SJCRH30 (cell line): ENCODE measurements around the gene ME3. TPM values are rescaled to one million over a fixed set of nuclear protein-coding genes. Genes with fewer than 3 reads are reported as not detected.
"Not testable (repeated sequence)": the region's sequence is repeated elsewhere in the genome, so short reads cannot be mapped to it uniquely, and the experiment has no call there.

Source experiments
- DNase-seq, 2 experiments: peaks; one replicate each; pipeline ENCODE4 v3.0.0-alpha.2; 2015 to 2020
- H3K27ac ChIP-seq: fragments of 250-450 bp; sonication (Bioruptor Pico); 2 replicates; pipeline ENCODE4 v1.5.1; 2020; ENCODE audit warnings: mild to moderate bottlenecking, moderate library complexity
- H3K27me3 ChIP-seq: fragments of 250-450 bp; sonication (Bioruptor Pico); 2 replicates; pipeline ENCODE4 v1.5.1; 2020; ENCODE audit warnings: mild to moderate bottlenecking, moderate library complexity
- H3K36me3 ChIP-seq: fragments of 250-450 bp; sonication (Bioruptor Pico); 2 replicates; pipeline ENCODE4 v1.5.1; 2020; ENCODE audit warnings: mild to moderate bottlenecking, moderate library complexity
- H3K4me1 ChIP-seq: fragments of 250-450 bp; sonication (Bioruptor Pico); 2 replicates; pipeline ENCODE4 v1.5.1; 2020; ENCODE audit warnings: mild to moderate bottlenecking, moderate library complexity
- H3K4me3 ChIP-seq: fragments of 250-450 bp; sonication (Bioruptor Pico); 2 replicates; pipeline ENCODE4 v1.5.1; 2020; ENCODE audit warnings: mild to moderate bottlenecking, moderate library complexity
- H3K9me3 ChIP-seq: fragments of 250-450 bp; sonication (Bioruptor Pico); replicated peaks from 2 replicates; pipeline ENCODE4 v1.5.1; 2020; ENCODE audit warnings: mild to moderate bottlenecking, moderate library complexity
- total RNA-seq: library from RNA; depleted of rRNA; stranded (reverse); fragments of >200 nt; shearing (Covaris generic); gene quantifications from 2 replicates; pipeline ENCODE4 v1.2.3, GENCODE V29; 2014

The ME3 gene
- total RNA-seq, 1 experiment from 2014 or later, result not detected

DNA sequence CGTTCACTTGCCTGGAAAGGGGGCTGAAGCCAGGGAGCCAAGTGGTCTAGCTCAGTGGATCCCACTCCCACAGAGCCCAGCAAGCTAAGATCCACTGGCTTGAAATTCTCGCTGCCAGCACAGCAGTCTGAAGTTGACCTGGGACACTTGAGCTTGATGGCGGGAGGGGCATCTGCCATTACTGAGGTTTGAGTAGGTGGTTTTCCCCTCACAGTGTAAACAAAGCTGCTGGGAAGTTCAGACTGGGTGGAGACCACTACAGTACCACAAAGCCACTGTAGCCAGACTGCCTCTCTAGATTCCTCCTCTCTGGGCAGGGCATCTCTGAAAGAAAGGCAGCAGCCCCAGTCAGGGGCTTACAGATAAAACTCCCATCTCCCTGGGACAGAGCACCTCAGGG lies 131.1 kb downstream of the ME3 start:
- not testable (repeated sequence) for H3K27ac ChIP-seq, DNase-seq, H3K4me1 ChIP-seq, H3K36me3 ChIP-seq, H3K27me3 ChIP-seq, H3K4me3 ChIP-seq, H3K9me3 ChIP-seq

DNA sequence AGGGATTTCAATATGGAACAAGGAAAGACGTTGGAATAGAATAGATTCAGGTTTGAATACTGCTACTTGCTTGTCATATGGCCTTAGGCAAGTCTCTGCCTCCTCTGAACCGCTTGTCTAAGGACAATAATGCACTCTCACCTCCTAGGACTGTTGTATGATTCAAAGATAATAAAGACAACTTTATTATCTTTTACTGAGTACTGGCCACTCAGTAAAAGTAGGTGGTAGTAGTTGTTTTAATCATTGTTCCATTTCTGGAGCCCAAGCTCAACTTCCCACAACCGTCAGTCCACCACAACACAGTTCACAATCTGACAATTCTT lies 134.2 kb downstream of the ME3 start:
- H3K36me3 ChIP-seq, result no peaks in the 10 kb centered on the region
- H3K27me3 ChIP-seq, result no peaks in the 10 kb centered on the region
- no peak for DNase-seq
- H3K9me3 ChIP-seq, result no peaks in the 10 kb centered on the region
- no peak overlapping the region for H3K27ac ChIP-seq
- H3K4me1 ChIP-seq, result no peaks in the 10 kb centered on the region
- no peak overlapping the region for H3K4me3 ChIP-seq

DNA sequence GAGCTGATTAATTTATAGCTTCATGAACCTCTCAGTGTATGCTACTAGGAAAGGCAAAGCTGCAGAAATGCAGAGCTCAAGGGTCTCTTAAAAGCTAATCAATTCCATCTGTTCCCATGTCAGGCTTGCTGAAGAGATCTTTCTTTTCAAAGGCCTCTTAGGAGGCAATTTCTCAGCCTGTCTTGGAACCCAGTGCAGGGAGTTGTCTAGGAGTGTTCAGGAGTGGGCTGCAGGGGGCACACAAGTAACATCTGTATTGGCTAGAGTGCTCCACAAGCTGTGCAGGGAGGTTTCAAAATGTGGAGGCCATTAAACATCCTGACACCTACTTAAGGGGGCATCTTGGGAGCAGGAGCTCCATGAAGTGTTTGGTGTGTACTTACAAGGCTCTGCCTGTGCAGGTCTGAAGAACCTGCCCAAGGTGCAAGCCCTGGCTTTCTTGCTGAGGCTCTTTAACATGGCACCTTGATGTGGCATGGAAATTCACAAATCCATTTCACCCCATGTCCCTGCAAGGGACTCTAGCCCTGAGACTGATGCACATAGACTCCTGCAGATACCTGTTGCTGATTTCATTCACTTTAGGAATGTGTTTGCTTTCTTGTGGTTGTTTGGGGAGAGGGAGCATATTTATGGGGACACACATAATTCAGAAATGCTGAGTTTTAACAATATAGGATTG lies 134.7 kb downstream of the ME3 start:
- Histone ChIP-seq H3K36me3 (no peaks in the 10 kb centered on the region), H3K4me3 (no peak overlapping the region), H3K27me3 (no peaks in the 10 kb centered on the region), H3K4me1 (no peaks in the 10 kb centered on the region), H3K27ac (no peak overlapping the region), H3K9me3 (no peaks in the 10 kb centered on the region)
- no peak for DNase-seq

DNA sequence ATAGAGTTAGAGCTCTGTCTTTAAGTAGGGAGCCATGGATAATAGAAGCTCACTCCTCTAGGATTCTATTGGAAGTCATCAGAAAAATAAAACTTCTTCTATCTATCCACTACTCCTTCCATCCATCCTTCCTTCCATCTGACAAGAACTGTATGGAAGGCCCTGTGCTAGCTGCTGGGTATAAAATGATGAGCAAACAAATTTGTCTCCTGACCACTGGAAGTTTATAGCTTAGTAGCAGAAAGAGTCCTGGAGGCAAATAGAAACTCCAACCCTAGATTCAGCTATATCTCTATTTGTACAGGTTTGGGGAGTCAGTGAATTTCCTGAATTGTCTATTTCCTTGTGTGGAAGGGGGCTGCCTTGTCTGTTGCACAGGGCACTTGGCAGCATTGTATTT lies 136.6 kb downstream of the ME3 start:
- H3K9me3 ChIP-seq, result no peaks in the 10 kb centered on the region
- no peaks in the 10 kb centered on the region for H3K36me3 ChIP-seq
- no peak overlapping the region for H3K4me3 ChIP-seq
- no peaks in the 10 kb centered on the region for H3K27me3 ChIP-seq
- no peaks in the 10 kb centered on the region for H3K4me1 ChIP-seq
- no peak for DNase-seq
- no peak overlapping the region for H3K27ac ChIP-seq

DNA sequence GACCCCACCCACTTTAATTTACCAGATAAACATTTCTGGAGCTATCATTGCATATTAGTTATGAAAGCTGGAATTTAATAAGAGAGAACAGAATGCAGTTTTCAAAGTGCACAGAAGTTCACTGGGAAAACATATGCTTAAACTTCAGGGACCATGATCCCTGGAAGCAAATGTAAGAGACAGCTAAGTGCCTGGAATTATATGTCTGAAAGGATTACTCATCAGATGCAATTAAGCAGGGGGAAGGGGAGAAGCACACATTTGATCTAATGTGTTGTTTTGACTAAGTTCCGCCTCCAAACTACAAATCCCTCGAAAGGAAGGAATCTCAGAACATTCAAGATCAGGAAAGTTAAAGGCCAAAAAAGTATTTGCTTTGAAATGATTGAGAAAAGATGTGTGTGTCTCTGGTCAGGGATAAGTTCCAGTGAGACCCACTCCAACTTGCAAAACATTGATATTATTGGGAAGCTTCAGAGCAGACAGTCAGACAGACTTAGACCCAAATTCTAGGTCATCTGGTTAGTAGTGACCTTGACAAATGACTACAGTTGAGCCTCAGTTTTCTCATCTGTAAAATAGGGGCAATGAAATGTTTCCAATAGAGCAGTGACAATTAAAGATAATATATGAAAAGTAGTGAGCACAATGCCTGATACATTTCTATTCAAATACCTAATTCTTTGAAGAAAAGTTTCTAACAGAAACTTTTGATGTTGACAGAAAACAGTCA lies 147.6 kb downstream of the ME3 start:
- Histone ChIP-seq H3K27me3 (no peaks in the 10 kb centered on the region), H3K27ac (peak overlapping the region; percentile 5; the same call in 1 of the 2 replicates), H3K36me3 (no peaks in the 10 kb centered on the region), H3K9me3 (no peaks in the 10 kb centered on the region), H3K4me1 (peaks cover 19% of the 10 kb centered on the region), H3K4me3 (no peak overlapping the region)
- DNase-seq, result peak in 1 of 2 experiments; percentile 15

DNA sequence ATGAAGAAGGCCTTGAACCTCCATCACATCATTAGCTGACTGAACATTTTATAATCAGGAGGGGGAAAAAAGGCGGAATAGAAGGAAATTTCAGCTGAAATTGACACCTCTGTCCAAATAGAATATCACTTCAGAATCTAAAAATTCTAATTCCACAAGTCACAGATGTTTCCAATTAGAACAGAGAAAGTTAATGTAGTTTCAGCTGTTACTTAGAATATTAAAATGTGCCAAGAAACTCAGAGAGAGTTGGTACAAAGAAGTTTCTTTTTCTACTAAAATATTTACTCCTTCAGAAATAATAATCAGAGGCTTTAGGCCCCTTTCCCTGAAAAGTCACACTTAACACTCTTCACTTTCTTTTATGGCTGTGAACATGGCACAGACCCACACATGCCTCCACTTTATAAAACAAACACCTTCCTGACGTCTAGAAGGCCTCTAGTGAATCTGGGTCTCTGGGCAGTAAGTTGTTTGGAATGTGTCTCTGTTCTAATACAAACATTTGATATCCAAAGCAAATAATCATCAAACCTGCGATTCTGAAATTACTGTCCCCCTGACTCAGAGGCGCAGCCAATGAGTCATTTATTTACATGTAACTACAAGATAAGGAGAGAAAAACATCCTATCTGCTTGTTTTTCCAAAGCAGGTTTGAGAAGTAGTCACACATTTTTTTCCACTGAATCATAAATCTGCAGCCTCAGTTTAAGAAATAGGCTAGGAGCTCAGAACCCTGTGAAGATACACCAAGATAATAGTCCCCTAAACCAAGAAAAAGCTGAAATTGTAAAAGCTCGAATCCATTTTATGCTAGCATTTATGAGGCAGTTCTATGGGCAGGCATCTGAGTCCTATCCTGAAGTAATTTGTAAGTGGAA lies 148.4 kb downstream of the ME3 start:
- DNase-seq, result peak in 1 of 2 experiments; percentile 18
- Histone ChIP-seq H3K27ac (peak overlapping the region; percentile 5; the same call in 1 of the 2 replicates), H3K27me3 (no peaks in the 10 kb centered on the region), H3K36me3 (no peaks in the 10 kb centered on the region), H3K4me1 (peaks cover 19% of the 10 kb centered on the region), H3K9me3 (no peaks in the 10 kb centered on the region), H3K4me3 (no peak overlapping the region)

DNA sequence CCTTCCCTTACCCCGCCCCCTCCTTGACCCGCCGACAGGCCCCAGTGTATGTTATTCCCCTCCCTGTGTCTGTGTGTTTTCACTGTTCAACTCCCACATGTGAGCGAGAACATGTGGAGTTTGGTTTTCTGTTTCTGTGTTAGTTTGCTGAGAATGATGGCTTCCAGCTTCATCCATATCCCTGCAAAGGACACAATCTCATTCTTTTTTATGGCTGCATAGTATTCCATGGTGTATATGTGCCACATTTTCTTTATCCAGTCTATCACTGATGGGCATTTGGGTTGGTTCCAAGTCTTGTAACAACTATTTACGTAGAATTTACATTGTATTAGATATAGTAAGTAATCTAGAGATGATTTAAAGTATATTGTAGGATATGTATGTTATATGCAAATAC lies 149.9 kb downstream of the ME3 start:
- not testable (repeated sequence) for H3K27me3 ChIP-seq, H3K36me3 ChIP-seq, H3K9me3 ChIP-seq, DNase-seq, H3K27ac ChIP-seq, H3K4me3 ChIP-seq
- H3K4me1 ChIP-seq, result peaks cover 24% of the 10 kb centered on the region

DNA sequence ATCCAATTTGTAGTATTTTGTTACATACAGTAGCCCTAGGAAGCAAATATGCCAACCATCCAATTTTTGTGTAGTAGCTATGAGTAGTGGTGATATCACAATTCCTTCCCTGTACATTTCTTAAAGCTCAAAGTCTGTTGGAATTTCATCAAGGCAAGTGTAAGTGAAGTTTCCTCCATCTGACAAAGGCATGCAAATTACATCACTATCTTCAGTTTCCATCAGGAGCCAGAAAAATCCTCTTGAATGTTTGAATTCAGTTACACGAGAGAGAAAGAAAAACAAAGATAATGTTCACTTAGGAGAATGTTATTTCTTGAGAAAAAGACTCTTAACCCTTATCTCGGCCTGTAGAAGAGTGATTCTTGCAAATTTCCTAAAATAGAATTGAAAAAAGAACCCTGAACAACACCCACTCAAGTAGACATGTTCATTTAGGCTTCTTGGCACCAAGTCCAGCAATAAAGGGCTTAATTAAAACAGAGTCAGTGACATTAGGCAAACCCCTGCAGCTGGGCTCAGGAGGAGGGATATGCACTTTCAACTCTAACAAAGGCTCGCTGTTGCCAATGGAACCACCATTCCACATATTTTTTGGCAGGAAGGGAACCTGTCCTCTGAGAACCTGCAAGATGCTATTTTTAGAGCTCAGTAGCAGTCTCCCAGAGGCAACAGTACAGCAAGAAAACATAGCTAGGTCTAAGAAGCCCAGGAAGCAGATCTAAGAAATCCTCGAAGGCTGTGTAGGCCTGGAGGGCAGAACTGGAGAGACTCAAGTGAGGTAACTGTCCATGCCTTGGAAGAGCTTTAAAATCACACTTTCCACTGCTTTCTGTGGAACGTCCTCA lies 153.1 kb downstream of the ME3 start:
- no peaks in the 10 kb centered on the region for H3K9me3 ChIP-seq
- H3K4me1 ChIP-seq, result peaks cover 18% of the 10 kb centered on the region
- no peaks in the 10 kb centered on the region for H3K36me3 ChIP-seq
- no peak overlapping the region for H3K27ac ChIP-seq
- H3K27me3 ChIP-seq, result no peaks in the 10 kb centered on the region
- DNase-seq, result no peak
- H3K4me3 ChIP-seq, result no peak overlapping the region

DNA sequence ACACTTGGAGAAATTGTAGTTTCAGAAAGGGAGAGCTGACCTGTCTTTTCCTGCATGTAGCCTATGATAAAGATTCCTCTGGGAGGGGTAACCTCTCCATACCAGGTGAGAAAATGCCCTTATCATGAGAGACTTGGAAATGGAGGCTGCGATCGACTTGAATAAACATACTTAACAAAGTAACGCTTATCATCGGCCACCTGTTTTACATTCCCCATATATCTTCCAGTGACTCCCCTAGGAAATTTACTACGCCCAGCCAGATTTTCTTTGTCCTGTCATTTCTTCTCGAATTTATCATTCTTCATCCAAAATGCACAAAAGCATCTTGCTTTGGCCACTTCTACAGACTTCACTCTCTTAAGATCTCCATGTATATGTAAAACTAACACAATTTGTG lies 154.2 kb downstream of the ME3 start:
- no peaks in the 10 kb centered on the region for H3K27me3 ChIP-seq
- no peaks in the 10 kb centered on the region for H3K9me3 ChIP-seq
- no peak overlapping the region for H3K27ac ChIP-seq
- no peak overlapping the region for H3K4me3 ChIP-seq
- H3K36me3 ChIP-seq, result no peaks in the 10 kb centered on the region
- H3K4me1 ChIP-seq, result peaks cover 8% of the 10 kb centered on the region
- DNase-seq, result no peak

DNA sequence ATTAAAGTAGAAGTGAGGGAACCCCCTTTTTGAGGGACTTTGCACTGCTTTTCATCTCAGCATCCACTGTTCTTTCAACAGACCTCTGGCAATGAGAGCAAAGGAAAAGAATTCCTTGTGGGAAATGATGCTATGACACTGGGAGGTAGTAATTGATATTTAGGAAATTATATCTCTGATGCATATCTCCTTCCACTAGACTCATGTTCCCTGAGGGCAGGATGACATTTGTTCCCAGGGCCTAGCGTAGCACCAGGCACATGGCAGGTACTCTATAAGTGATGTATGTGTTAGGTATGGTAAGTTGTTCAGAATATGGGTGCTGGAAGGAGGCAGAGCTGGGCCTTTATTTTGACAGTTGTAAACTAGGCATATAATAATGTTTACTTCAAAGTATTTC lies 154.9 kb downstream of the ME3 start:
- no peak overlapping the region for H3K4me3 ChIP-seq
- H3K4me1 ChIP-seq, result peaks cover 5% of the 10 kb centered on the region; the same call in 1 of the 2 replicates
- no peaks in the 10 kb centered on the region for H3K27me3 ChIP-seq
- no peaks in the 10 kb centered on the region for H3K9me3 ChIP-seq
- DNase-seq, result no peak
- no peaks in the 10 kb centered on the region for H3K36me3 ChIP-seq
- no peak overlapping the region for H3K27ac ChIP-seq

DNA sequence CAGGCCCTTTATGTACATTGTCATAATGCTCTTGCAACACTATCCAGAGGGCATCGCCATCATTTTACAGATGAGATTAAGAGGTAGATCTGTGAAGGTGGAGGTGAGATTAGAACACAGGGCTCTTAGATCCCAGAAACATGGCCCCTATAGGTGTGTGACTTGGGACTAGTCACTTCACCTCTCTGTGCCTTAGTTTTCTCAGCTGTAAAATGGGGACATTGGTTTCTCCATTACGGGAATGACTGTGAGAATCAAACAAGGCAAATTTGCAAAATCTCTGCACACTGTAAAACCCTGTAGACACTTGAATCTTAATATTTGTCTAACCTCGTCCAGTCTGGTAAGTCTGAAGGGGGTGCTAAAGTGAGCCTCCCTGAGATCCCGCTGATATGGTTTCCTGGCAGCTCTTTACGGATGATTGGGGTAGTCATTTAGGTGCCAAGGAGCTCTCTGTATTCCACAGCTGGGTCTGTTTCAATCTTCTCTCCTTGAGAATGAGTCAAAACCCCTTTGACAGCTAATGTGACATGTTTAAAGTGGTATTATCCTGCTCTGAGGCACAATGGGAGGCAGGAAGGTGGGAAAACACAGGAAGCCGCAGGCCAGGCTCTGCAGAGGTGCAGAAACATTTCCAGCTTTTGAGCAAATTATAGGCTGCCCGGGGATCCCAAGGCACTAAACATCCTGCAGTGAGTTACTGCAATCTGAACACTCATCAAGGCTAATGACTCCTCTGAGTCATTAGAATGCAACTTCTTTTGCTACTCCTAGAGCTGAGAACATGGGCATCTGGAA lies 156.9 kb downstream of the ME3 start:
- no peaks in the 10 kb centered on the region for H3K27me3 ChIP-seq
- peaks cover 4% of the 10 kb centered on the region for H3K9me3 ChIP-seq
- no peaks in the 10 kb centered on the region for H3K36me3 ChIP-seq
- peaks cover 5% of the 10 kb centered on the region; the same call in 1 of the 2 replicates for H3K4me1 ChIP-seq
- H3K4me3 ChIP-seq, result no peak overlapping the region
- H3K27ac ChIP-seq, result no peak overlapping the region
- DNase-seq, result no peak

DNA sequence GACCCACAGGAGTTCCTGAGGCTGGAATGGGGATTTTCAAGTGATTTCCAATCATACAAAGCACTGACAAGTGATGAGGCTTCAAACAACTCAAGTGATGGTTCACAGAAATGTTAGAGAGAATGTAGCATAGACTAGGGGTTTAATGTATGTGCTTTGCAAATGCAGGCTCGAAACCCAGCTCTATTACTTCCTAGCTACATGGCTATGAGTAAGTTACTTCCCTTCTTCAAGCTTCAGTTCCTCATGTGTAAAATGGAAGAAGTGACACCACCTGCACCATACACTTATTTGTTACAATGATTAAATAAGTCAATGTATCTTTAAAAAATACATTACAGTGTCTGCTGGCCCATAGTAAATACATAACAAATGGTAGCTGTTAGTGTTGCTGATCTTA lies 158.0 kb downstream of the ME3 start:
- Histone ChIP-seq H3K27ac (no peak overlapping the region), H3K4me1 (peaks cover 5% of the 10 kb centered on the region; the same call in 1 of the 2 replicates), H3K27me3 (no peaks in the 10 kb centered on the region), H3K9me3 (peaks cover 7% of the 10 kb centered on the region), H3K36me3 (no peaks in the 10 kb centered on the region), H3K4me3 (no peak overlapping the region)
- DNase-seq, result no peak

DNA sequence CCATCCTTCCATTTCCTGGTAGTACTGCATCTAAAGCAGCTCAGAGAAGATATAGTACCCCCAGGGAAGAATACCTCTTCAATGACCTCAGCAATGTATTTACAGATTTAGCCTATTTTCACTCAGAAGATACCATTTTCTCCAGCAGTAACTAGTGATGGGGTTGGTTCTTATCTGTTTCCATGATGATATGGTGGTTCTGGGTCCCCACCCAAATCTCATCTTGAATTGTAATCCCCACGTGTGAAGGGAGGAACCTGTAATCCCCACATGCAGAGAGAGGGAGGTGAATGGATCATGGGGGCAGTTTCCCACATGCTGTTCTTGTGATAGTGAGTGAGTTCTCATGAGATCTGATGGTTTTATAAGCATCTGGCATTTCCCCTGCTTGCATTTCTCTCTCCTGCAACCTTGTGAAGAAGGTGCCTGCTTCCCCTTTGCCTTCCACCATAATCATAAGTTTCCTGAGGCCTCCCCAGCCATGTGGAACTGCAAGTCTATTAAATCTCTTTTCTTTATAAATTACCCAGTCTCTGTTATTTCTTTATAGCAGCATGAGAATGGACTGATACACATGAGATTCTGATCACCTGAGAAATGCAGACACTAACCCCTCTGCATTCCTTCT lies 158.6 kb downstream of the ME3 start:
- H3K4me1 ChIP-seq, result peaks cover 5% of the 10 kb centered on the region; the same call in 1 of the 2 replicates
- no peaks in the 10 kb centered on the region for H3K36me3 ChIP-seq
- H3K9me3 ChIP-seq, result peaks cover 7% of the 10 kb centered on the region
- H3K27me3 ChIP-seq, result no peaks in the 10 kb centered on the region
- H3K4me3 ChIP-seq, result no peak overlapping the region
- DNase-seq, result no peak
- H3K27ac ChIP-seq, result no peak overlapping the region
